HG03060 (cell line): ENCODE measurements around the gene SETD7.

Source experiments
- ATAC-seq: cut with Tn5 transposase; IDR thresholded peaks from one replicate; pipeline ENCODE4 v1.9.1; 2021; ENCODE audit warnings: low read depth, moderate number of reproducible peaks; ENCODE audit not compliant: unreplicated experiment

SETD7 gene

DNA sequence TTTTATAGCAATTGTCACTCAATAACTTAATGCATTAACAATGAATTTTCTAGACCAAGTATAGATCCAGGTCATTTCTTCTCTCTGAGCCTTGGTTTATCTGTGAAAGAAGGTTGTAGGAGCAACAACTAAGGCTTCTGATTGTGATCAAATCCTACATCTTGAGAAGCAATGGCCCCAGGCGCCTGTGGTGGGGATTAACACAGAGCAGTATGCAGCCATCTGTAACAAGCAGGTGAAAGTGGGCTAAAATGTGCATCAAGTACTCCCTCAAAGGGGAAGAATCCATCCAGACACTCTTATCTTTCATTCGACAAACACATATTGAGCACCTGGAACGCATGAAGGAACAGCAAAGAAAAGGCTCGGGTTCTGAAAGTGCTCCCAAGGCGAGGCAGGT is 19.1 kb upstream of the SETD7 start:
- no peak for ATAC-seq

DNA sequence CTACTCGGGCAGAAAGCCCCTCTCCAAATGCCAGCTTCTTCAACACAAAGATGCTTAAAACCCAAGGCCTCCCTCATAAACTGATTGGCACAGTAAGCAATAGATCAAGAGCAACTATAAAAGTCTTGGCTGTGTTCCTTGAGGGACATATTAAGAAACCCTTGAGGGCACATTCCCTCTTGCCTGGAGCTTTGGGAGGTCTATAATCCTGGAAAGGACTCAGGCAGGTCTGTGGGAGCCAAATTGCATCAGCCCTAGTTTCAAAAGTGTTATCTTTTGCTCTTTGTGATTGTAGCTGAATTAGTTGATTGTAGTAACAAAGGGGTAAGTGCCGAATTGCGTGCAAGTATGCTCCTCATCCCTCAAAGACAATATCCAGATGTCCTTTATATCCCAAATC is 18.6 kb upstream of the SETD7 start:
- no peak for ATAC-seq

DNA sequence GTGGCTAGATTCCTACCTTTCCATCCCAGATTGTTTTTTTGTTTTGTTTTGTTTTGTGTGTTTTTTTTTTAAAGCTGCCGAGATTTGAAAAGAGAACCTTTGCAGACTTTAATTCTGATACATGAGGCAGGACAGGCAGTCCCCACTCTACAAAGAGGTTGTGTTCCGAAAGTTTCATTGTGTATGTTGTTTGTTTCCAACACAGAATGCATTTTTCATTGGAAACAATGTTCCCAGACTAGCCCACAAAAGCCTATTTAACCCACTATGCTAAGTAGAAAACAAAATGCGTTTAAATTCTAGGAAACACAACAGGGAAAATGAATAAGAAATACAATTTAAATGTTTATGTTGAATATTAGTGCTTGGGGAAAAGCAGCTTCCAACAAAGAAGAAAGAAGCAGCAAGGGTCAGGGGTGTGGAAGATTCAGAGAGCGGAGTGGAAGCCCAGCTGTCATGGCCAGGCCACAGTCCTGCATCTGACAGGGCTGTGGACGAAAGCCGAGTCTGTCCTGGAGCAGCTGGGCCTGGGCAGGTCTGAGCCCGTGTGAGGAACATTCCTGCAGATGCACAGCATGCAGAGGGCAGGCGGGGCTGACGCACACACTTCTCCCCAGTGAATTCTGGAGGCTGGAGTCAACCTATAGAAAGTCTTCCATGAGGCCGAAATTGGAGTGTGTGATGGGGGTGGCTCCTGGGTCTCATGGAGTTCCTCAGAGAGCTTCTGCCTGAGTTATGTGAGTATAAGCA is 12.4 kb upstream of the SETD7 start:
- ATAC-seq: no peak

DNA sequence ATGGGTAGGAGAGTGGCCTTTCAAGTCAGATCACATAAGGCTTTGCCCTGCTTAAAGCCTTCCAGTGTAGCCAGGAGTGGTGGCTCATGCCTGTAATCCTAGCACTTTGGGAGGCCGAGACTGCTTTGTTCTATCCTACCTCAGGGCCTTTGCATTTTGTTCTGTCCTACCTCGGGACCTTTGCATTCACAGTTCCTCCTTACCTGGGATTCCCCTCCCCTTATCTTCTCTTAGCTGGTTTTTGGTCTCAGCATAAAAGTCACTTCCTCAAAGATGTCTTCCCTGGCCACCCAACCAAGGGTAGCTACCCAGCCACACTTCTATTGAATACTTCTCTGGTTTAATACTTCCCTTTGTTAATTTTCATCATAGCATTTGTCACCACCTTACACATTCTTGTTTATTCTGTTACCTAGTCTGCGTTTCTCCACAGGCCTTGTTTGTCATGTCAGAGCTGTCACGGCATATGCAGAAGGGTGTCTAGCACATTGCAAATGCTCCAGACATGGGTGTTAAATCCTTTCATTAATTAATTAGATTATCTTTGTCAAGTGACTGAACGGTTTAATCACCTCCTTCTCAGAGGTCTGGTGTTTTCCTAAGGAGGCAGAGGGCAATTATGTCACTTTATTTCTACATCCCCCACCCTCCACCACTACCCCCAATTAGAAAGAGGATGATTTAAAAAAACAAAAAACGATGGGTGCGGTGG is 11.3 kb upstream of the SETD7 start:
- no peak for ATAC-seq

DNA sequence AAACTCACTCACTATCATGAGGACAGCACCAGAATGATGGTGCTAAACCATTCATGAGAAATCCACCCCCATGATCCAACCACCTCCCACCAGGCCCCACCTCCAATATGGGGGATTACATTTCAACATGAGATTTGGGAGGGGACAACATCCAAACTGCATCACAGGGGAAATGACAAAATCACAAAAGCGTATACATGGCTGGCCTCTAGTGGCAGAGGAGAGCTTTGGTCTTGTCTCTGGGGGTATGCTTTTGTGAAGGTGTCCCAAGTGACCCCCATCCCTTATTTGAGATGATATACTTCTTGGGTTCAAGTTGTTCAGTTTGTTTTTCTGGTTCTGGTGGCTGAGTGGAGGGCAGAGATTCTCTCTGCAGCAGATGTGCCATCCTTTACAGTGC is 8.5 kb upstream of the SETD7 start:
- ATAC-seq: no peak

DNA sequence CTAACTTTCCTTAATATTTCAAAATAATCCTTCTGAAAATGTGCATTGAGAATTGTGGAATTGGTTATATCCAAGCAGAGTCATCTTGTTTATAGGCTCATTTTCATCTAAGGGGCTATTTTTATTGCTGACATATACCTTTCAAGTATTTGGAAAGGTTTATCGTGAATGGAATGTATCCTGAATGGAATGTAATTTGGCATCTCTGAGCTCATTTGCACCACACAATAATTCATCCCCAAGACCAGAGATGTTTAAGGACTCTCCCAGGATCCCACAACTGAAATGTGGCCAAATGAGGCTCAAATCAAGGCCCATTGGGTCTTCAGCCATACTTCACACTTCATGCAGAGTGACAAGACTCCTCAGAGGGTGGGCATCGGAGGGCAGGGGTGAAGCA is 7.5 kb upstream of the SETD7 start:
- no peak for ATAC-seq

DNA sequence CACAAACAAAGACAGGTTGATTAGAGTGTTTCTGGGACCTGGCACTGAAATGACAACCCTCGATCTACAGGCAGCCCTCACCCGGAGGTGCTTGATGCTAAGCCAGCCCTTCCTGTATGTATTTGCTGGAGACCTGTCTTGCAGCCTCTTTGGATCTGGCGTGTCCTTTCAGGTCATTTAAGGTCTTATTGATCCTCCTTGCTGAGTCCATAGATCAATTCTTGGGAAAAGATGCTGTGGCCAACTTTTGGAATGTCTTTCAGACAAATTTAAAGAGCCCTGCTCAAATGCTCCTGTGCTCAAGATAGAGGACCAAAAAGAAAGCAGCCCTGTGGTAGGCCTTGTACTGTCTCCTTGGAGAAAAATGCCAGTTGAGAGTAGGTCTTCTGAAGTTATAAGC is 6.8 kb upstream of the SETD7 start:
- no peak for ATAC-seq

DNA sequence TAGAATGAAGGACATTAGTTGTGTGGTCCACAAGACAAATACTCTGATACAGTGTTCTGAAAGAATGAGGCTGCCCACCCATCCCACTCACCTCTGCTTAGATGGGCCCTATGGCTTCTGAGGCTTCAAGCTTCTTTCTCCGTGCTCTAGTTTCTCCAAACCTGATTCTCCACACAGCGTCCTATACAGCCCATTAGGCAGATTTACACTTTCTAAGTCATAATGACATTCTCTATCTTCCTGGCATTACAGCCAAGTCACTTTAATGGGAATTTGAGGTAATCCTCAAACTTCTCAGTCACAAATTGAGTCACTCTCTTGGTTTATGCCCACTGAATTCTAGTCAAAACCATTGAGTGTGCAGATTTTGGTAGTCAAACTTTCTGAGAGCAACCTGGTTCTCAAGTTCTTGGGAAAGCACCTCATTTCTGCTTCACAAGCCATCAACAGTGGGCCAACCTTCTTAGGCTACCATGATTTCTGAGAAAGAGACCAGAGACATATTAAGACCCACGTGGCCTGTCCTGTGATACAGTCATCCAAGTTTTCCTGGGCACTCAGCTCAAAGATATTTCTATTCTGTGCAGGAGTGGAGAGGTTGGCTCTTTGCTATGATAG is 6.2 kb upstream of the SETD7 start:
- ATAC-seq: no peak

DNA sequence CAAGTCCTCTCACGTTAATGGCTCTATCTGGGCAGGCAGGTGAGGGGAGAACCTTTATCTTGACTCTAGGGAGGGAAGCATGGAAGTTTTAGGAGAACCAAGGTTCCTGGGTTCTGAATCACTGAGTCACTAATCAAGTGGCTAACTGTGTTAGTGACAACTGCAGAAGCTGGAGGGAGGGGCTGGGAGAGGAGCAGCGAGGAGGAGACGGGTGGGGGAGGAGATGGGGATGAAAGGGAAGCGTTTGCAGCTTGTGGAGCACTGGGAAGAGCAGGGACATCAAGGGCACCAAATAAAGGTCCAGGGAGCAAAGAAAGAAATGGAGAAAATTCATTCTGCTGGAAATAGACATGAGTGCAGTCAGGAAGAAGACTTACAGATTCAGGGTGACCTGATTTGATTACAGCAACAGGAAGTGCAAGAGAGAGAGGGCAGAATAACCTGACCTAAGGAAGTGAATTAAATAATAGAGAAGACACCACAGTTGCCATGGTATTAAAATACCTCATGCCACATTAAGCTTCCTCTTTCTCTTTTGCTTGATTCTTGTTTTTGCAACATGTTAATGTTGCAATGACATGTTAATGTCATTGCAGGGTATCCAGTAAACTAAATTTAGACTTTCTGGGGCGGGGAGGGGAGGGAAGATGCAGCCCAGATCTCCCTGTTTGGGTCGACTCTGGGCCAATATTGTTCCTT is 4.5 kb upstream of the SETD7 start:
- ATAC-seq: no peak

DNA sequence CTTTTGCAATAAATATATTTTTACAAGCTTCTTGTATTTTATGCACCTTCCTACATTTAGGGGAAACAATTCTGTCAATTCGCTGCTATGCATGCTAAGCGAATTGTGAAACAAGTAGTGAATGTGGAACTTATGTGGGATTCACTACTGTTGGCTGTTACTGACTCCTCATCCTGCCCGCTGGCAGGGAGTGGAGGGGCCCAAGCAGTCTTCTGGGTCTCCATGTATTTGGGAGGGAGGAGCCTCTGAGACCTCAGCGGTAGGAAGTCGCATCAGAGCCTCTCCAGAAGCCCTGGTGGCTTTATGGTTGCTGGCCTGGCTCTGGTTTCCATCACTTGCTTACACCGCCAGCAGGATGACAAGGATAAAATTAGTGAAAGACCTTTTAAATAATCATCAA is 3.7 kb upstream of the SETD7 start:
- ATAC-seq: no peak

DNA sequence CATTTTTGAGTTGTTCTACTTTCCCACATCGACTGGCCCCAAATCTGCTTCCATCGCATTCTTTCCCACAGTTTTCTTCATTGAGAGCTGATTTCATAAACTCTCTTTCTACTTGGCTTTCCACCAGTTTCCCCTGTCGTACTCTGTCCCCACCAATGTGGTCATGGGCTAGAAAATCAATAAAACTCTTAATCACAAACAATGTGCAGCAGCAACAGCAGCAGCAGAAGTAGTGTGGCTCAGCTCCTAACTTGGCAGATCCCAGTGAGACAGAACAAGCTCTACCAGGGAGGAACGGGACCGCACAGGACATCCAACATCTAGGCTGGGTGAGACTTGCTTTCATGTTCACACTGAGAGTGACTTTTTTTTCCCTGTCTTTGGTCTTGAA is 3.1 kb upstream of the SETD7 start:
- ATAC-seq: no peak

DNA sequence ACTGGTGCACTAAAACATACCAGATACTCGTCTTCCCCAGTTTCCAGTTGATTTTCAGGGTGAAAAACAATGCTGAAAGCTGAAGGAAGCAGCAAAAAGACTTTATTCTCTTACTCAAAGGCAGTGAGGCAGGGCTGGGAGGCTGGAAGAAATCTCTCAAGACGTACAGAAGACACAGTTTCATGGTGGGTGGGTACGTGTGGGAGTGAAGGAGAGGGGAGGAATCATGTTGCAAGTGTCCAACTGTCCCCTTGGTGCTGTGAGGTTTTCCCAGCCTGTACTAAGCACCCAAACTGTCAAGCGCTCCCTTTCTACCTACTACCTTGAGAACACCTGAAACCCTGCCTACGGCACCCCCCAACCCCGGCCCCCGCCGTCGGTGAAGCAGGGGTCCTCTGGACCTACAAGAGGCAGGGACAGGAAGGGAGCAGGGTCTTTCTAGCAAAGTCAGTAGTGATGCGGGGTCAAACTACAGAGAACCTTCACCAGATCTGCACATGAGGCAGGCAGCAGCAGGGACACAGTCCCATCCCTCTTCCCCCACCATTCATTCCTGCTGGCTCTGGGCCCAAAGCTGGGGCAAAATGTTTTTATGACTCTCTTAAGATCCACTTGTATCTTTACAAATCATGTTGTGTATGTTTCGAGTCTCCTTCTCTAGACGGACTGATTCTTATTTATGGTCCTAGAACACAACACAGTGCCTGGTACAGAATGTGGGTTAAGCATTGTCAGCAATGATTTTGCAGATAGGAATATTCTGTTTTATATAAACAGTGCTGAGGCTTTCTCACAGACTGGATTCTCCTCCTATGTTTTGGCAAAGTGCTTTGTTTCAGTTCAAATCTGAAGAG is 2.4 kb upstream of the SETD7 start:
- ATAC-seq: no peak

DNA sequence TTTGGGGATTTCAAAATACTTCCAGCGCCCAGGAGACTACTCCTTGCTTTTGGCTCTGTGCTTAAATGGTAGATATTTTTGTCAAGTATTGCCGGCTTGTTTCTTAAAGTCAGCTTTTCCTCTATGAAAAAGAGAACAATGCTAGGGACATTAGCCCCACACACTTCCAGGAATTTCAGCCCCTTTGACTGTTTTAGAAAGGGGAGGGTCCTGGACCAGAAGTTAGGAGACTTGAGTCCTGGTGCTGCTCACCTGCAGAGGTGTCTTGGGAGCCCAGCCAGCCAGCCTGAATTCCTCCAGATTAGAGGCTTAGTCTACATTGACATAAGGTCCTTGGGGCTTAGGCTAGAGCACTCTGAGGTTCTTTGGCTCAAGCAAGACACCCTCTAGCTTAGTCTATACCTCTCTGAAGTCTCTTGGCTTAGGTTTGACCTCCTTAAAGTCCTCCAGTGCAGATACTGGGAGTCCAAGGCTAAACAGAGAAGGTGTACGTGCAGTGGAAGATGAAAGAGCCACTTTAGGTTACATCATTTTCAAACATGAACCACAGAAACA is 1.6 kb upstream of the SETD7 start:
- no peak for ATAC-seq

DNA sequence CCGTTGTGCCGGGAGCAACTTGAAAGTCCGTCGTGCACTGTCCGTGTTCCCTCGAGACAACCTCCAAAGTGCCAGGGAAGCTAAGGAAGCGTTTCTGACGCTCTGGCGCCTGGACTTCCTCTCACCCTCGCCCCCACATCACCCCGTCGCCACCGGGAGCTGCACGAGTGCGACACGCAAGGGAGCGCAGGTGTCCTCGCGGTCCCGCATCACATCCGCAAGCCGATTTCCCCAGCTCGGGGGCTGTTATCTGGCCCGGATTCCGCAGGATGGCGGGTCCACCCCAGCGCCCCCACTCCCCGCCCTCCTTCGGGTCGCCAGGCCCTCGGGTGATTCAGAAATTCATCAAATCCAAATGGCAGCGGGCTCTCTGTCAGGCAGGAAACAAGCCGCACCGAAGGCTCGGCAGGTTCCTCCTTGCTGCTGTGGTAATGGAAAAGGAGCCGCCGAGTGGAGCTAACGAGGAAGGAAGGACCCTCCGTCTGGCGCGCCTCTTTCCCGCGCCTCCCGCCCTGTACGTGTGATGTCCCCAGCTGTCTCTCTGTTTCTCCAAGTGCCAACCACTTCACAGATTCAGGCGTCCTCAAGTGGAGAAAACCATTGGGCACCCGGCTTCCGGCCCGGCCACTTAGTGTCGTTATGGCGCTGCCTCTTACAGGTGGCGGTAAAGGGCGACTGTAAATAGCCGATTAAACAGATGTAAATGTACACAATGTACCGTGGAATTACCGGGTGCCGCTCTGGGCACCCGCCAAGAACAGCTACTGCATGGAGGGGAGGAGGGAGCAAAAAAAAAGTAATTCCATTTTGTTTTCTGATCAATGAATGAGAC is 921 bp upstream of the SETD7 start:
- no peak for ATAC-seq

DNA sequence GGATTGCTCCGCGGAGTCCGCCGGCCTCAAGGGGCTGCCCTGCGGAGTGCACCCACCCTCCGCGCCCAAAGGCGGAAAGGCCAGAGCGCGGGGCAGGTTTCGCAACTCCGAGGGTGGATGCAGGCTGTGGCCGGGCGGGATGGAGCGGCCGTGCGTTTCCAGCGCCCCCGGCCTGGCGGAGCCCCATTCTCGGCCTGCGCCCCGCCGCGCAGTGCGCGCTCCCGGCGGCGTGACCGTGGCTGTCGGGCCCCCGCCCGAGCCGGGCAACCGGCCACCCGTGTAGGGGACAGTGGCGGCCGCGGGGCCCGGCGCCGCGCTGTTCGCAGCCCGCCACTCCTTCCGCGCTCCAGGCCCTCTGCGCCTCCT is 331 bp downstream of the SETD7 start:
- no peak for ATAC-seq

DNA sequence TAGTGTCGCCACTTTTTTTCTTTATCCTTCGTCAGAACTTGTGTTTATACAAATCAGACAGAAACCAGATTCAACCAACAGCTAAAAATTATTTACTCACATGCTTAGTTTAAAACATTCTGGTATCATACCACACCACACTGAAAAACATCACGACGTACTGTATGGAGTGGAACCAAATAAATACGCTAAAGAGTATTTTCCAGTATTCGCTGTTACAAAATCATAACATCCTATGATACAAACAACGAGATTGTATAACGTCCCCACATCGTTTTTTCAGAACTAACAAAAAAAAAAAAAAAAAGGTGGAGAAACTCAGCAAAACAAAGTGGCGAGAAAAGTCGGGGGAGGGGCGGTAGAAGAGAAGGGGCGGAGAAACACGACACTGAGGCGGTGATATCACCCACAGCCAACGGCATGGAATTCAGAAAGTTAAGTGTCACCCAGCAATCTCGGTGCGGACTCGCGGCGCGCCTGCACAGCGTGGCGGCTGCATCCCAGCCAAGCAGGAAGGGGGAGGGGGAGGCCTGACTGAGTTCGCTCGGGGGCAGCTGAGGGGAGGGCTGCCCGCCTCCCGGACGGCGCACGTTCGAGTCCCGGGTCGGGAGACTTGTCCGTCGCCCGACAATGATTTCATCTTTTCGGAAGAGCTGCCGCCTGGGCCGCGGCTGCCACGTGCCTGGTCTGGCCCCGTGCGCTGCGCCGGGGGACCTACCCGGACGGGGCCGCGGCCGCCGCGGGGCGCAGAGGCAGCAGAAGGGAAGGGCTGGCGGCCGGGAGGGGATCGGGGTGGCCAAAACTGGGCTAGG is 920 bp downstream of the SETD7 start:
- no peak for ATAC-seq

DNA sequence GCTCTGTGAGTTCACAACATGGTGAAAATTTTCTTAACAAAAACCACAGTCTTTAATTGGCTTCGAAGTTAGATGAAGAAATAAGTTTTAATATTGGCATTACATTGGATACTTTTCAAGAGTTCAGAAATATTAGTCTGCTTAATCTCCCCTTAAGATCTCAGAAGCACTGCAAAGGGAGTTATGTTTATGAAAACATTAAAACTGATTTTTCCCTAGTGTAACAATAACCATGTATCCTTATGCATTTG is 1.5 kb downstream of the SETD7 start:
- ATAC-seq: no peak

DNA sequence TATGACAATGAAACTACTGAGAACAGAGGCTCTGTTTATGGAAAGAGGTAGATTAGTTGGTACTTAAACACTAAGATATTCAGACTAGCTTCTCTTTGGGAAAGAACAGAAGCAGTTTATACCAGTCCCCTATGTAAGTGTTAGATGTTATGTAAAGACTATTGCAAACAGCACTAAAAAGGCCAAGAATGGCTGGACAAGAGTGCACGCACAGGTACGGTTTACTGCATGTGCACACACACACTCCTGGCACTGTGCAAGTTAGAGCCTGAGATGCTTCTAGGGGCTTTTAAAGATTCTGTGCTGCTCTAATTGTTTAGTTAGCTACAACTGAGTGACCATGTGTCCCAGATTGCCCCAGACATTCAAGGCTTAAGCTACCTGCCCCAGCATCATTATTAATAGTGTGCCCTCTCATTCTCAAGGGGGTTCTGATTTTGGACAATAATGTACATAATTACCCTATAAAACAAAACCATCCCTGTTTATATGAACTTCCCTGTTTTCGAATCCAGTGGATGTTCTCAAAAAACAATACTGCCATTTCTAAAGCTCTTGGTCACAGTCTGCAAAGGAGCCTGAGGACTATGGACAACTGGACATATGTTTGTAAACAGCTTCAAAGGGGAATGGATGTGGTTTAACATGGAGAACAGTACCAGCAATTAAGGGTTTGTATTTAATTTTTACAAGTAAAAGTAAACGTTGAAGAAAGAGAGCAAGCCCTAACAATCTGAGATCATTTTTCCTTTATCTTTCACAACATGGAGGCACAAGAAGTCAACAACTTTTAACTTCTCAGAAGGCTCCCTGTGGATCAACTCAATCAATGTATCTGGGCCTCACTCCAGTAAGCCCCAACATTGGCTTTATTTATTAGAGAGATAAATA is 2.0 kb downstream of the SETD7 start:
- ATAC-seq: no peak
